Measurements from ENCODE around the gene CRYL1. TPM values are rescaled to one million over a fixed set of nuclear protein-coding genes. Genes with fewer than 3 reads are reported as not detected.

The CRYL1 gene
- total and polyA plus RNA-seq, 9 of the 15 experiments (the other 6 are each of a cell fraction or from before 2014, with no cell fraction given), result 1.0 to 6.9 (median 2.4) TPM

- H3K4me2 ChIP-seq (ENCODE audit: insufficient read depth, low read length), result no peak overlapping the region
- CTCF ChIA-PET (ENCODE audit: low intra/inter-chr PET ratio), result no interaction called here
- H3K4me3 ChIP-seq, result no peak overlapping the region
- H3K9ac ChIP-seq (ENCODE audit: insufficient read depth in 1 of 2, low read depth in 2 of 2, low read length in 2 of 2), result no peak overlapping the region
- H3K9me3 ChIP-seq (replicated peaks; ENCODE audit: control insufficient read depth, insufficient read depth, low read depth, low read length), result no peaks in the 10 kb centered on the region
- no peak for ATAC-seq
- H3K36me3 ChIP-seq (ENCODE audit: control insufficient read depth, insufficient read depth, low read length), result no peaks in the 10 kb centered on the region
- no TSS peak for BruUV-seq (replicated peaks)
- H3K27me3 ChIP-seq (ENCODE audit: control insufficient read depth in 2 of 2, insufficient read depth in 2 of 2, low read length in 2 of 2), result peaks cover 0 to 22% of the 10 kb centered on the region in 2 experiments; a peak in 2 of 5 replicates
- H4K20me1 ChIP-seq (replicated peaks; ENCODE audit: control insufficient read depth, insufficient read depth, low read length), result no peaks in the 10 kb centered on the region
- WGBS (ENCODE audit: insufficient coverage, low coverage, missing lambda C conversion rate), result 10% methylated on average over 4 of the region's 5 CpGs
- no peaks in the 10 kb centered on the region for H3K79me2 ChIP-seq (ENCODE audit: control insufficient read depth, insufficient read depth, low read length)
- no peaks in the 10 kb centered on the region for H3K9me1 ChIP-seq (ENCODE audit: control insufficient read depth, insufficient read depth, low read length)
- FAIRE-seq, result no peak
- intact Hi-C loops (cut with micrococcal nuclease), result no loop called here
- in situ Hi-C loops (cut with MboI), result no loop called here
- no peak overlapping the region for H2AFZ ChIP-seq (ENCODE audit: low read depth, low read length)
- no peak for DNase-seq (ENCODE audit: extremely low read depth in 1 of 4, low spot score in 3 of 4)
- H3K4me1 ChIP-seq (replicated peaks in 1 of 2; ENCODE audit: control insufficient read depth in 2 of 2, insufficient read depth in 2 of 2, low read length in 2 of 2), result peaks cover 0 to 5% of the 10 kb centered on the region in 2 experiments; a peak in 2 of 5 replicates
- POLR2A ChIA-PET, result interaction anchor here (0.7 kb wide), 1 partner anchor 135 kb away, joined by 3 read pairs; no protein-coding TSS in a partner anchor
- no peak overlapping the region for H3K27ac ChIP-seq (ENCODE audit: extremely low read depth, low read depth, low read length)
- TF ChIP-seq ZNF121 (CRISPR knock-in tag; conservative IDR thresholded peaks at IDR 0.05), result no peak
- TF ChIP-seq POLR2B (IDR thresholded peaks at IDR 0.05; ENCODE audit: low read depth, partially characterized antibody), result no peak
- TF ChIP-seq ZFP91 (CRISPR knock-in tag; IDR thresholded peaks at IDR 0.05), result no peak
- TF ChIP-seq SMARCB1 (IDR thresholded peaks at IDR 0.05; ENCODE audit: insufficient read length, low read depth), result no peak
- no peak for TF ChIP-seq NR0B1 (IDR thresholded peaks at IDR 0.05; ENCODE audit: partially characterized antibody)
- no peak for TF ChIP-seq PHB2 (IDR thresholded peaks at IDR 0.05; ENCODE audit: low read depth)
- no peak for TF ChIP-seq GMEB1 (CRISPR knock-in tag; IDR thresholded peaks at IDR 0.05)
- no peak for TF ChIP-seq MCM7 (IDR thresholded peaks at IDR 0.05)
- TF ChIP-seq EP400 (IDR thresholded peaks at IDR 0.05), result no peak
- TF ChIP-seq SPI1 (IDR thresholded peaks at IDR 0.05; ENCODE audit: borderline replicate concordance, low read depth, low read length), result no peak
- no peak for TF ChIP-seq KLF6 (CRISPR knock-in tag; IDR thresholded peaks at IDR 0.05; ENCODE audit: borderline replicate concordance)
- no peak for TF ChIP-seq HINFP (tag; conservative IDR thresholded peaks at IDR 0.05; ENCODE audit: low read depth)
- TF ChIP-seq SMARCA5 (IDR thresholded peaks at IDR 0.05), result no peak
- TF ChIP-seq ZNF24 (IDR thresholded peaks at IDR 0.05), result no peak
- no peak for TF ChIP-seq ZNF324 (CRISPR knock-in tag; IDR thresholded peaks at IDR 0.05)
- TF ChIP-seq ETV1 (tag; conservative IDR thresholded peaks at IDR 0.05; ENCODE audit: low read depth), result no peak
- TF ChIP-seq SMARCA4 (IDR thresholded peaks at IDR 0.05), result no peak
- TF ChIP-seq BRCA1 (IDR thresholded peaks at IDR 0.05), result no peak
- no peak for TF ChIP-seq BRCA1 (CRISPR knock-in tag; IDR thresholded peaks at IDR 0.05)
Observed at GRCh38 chr13:20401531-20401930, 124.1 kb downstream of the CRYL1 start.

Data from K562 (cell line).